Epithelial cell of prostate (primary cell): ENCODE data around the gene DCAF5.
A peak's percentile ranks its signal among the peaks of the same experiment; 100 is the strongest.

Experiments
- DNase-seq: peaks from one replicate; pipeline ENCODE4 v3.0.0-alpha.2; 2011; ENCODE audit warnings: low read depth, low spot score
- H3K27ac ChIP-seq: fragments of 450-650 bp; 2 replicates; pipeline ENCODE4 v1.5.1; 2017; ENCODE audit warnings: mild to moderate bottlenecking

The DCAF5 gene

DNA sequence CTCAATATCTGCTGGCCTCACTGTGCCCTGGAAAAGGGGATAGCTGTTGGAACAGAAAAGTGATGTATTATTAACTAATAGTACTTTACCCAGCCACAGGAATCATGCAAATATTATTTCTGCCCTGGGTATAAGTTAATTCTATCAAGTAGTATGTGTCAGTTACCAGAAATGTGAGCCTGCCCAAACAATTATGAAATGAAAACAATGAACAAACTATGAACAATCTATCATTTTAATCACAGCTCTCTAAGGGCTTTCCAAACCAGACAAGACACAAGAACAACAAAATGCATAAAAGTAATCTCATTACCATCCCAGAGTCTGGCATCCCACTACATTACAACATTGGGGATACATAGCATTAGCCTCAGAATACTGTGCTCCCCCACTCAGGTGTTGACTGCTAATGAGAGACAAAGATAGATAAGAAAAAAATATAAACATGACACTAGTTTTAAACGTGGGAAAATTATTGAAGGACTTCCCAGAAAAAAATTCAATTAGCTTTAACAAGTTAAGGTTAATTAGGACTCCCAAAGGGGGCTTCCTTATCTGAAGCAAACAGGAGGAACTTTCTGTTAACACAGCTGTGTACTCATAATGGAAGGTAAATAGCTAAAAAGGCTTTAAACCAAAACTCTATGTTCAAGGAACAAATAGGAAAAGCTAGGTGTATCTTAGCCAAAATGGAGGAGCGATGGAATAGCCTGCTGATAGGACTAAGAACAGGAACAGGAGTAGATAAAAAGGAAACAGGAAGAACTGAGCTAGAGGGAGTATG is 3.3 kb downstream of the DCAF5 start:
- peak overlapping the region; percentile 77 for H3K27ac ChIP-seq
- no peak for DNase-seq

DNA sequence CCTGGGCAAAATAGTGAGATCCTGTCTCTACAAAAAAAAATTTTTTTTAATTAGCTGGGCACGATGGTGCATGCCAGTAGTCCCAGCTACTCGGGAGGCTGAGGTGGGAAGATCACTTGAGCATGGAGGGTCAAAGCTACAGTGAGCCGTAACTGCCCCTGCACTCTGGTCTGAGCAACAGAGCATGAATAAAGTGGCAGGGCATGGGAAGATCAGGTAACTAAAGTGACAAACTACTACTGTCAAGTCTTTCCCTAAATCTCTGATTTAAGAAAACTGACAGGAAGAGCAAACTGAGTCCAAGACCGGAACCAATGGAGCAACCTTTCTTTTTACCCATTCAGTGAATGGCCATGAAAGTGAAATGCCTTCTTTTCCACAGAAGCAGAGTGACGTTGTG is 10.8 kb downstream of the DCAF5 start:
- no peak for DNase-seq
- H3K27ac ChIP-seq = no peak overlapping the region

DNA sequence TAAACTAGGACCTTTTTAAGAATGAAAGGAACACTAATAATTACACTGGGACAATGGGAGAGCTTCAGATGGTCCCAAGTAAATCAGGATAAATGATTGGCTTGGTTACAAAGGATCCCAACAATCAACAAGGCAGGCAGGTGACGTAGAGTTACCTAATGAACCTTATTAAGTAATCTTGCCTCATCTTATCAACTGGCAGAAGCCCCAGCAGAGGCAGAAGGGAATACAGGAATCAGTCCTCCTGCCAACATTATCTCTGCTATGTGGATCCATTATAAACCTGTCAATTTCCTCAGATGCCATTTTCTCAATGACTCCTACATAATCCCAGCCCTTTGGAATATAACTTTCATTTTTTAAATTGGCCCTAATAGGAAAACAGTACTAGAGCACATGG is 11.4 kb downstream of the DCAF5 start:
- no peak overlapping the region for H3K27ac ChIP-seq
- no peak for DNase-seq

DNA sequence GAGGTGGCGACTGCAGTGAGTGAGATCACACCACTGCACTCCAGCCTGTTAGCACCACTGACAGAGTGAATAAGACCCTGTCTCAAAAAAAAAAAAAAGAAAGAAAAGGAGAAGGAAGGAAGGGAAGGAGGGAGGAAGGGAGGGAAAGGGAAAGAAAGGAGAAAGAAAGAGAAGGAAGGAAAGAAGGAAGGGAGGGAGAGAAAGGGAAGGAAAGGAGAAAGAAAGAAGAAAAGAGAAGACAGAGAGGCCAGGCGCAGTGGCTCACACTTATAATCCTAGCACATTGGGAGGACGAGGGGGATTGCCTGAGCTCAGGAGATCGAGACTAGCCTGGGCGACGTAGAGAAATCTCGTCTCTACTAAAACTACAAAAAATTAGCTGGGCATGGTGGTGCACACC is 13.2 kb downstream of the DCAF5 start:
- no peak for DNase-seq
- no peak overlapping the region for H3K27ac ChIP-seq

DNA sequence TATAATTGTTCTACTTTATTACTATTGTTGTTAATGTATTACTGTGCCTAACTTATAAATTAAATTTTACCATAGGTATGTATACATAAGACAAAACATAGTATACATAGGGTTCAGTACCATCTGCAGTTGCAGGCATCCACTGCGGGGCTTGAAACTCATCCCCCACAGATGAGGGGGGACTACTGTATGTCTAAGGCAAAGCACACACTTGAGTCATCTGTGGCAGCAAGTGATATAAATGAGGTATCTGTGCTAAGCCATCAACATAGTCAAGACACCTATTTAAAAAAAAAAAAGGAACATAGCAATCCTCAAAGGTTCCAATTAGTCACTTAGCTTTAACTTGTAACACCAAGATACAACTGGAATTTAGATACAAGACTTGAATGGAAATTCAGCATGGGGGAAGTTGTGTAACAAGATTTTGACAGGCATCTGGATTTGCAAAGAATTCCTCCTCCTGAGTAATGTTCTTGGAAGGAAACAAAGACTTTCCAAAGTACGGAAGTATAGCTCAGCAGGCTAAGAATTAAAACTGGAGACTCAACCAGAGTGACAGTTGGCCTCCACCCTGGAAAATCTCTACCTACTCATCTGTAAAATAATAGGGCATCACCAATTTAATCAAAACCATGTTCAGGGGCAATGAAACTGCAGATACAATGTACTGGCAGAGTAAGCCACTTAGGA is 14.9 kb downstream of the DCAF5 start:
- peak; percentile 33 for DNase-seq
- peak overlapping the region; percentile 57 for H3K27ac ChIP-seq

DNA sequence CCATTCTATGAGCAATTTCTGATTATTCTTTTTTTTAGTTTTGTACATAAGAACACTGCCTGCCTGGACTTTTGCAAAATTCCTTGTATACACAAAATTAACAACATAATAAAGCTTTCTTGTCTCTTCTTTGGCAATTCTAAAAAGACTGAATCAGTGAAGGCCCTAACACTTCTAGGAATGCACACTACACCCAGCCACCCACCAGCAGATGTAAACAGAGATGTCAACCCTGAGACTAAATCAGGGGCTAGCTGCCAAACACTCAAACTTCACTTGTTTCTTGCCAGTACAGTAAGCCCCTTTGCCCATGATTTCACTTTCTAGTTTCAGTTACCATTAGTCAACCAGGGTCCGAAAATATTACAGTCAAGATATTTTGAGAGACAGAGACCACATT is 15.5 kb downstream of the DCAF5 start:
- H3K27ac ChIP-seq = peak overlapping the region; percentile 57
- DNase-seq = no peak

DNA sequence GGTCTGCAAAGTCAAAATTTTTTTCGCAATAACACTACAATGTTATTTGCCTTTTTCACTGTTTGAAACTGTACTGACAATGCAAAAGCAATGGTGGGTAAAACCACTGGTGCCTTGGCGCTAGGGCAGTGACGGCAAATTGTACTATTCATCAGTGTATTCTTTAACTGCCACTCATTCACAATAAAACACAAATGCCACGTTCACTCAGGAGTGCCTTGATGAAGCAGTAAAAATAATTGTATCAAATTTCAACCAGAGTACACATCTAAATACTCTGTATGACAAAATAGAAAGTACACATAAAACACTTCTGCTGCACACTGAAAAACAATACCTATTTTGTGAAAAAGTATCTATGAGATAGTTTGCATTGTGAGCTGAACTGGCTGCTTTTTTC is 17.8 kb downstream of the DCAF5 start:
- DNase-seq = no peak
- H3K27ac ChIP-seq = no peak overlapping the region

DNA sequence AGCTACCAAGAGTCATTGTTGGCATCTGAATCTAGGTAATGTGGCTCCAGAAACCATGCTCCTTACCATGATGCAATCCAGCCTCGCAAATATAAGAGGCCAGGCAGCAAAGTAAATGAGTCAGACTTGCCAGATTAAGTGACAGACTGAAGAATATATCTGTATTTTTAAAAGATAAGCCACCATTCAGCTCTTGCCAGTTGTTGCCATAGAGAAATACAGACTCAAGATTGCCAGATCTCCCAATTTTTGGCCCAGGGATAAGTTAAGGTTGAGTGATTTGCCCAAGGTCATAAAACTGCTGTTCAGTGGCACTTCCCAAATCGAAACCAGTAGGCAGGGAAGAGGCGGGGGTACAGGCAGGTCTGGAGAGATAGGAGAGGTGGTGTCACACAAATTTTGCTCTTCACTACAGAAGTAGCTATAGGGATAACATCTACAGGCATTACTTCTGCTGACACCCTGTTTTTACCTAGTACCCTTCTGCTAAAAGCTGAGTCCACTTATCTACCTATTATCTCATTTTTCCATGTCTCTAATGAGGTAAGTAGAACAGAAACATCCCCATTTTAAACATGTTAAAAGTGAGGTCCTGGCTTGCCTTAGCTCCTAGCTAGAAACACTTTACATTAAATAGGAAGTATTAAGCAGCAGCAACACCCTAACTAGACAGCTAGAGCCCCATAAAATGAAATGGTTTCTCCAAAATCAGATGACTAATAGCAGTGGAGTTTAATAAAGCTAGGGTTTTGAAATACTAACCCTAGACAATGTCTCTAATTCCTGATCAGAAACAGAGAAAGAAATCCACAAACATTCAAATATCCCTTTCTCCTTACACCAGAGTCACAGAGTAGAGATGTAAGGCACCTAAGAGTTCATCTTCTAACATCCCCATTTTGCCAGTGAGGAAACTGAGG is 19.5 kb downstream of the DCAF5 start:
- peak overlapping the region; percentile 65 for H3K27ac ChIP-seq

DNA sequence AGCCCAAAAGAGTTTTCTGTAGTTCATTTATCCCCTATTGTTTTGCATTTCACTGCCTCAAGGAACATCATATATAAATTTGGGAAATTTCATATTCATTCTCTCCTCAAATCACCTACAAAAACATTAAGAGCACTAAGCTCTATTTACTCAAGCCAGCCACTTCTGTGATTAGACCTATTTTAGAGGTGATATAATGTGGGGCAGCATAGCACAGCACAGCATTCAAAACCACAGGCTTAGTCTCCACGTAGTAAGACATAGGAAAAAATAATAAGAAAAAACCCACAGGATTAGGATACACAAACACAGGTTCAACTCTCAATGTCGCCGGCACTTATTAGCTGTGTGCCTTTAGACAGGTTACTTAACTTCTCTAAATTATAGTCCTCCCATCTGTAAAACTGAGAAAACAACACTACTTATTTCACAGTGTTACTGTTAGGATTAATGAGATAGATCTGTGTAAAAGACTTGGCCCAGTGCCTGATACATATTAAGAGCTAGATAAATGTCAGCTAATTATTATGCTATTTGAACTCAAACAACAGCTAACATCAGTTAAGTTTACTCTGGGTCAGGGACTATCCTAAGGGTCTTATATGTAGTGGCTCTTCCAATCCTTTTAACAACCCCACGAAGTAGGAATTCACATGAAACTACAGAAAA is 20.3 kb downstream of the DCAF5 start:
- DNase-seq = no peak
- peak overlapping the region; percentile 65 for H3K27ac ChIP-seq

More for the DNA sequence above, 19.5 kb downstream of the DCAF5 start:
- no peak for DNase-seq

DNA sequence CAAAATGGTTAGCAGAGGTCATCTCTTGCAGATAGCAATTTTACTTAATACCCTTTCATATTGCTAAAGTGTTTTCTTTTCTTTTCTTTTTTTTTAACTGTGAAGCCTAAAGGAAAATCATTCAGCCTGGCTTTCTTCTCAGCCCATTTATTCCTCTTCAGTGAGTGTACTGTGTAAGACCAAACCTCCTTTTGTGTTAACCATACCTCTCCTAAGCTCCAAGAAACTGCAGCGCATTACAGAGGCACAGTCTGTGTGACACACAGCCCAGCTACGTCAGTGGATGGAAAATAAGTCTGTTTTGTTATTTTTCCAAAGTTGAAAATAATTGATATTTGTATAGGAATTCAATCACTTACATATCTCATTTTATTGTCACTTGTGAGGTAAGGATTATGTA is 21.7 kb downstream of the DCAF5 start:
- DNase-seq = no peak

DNA sequence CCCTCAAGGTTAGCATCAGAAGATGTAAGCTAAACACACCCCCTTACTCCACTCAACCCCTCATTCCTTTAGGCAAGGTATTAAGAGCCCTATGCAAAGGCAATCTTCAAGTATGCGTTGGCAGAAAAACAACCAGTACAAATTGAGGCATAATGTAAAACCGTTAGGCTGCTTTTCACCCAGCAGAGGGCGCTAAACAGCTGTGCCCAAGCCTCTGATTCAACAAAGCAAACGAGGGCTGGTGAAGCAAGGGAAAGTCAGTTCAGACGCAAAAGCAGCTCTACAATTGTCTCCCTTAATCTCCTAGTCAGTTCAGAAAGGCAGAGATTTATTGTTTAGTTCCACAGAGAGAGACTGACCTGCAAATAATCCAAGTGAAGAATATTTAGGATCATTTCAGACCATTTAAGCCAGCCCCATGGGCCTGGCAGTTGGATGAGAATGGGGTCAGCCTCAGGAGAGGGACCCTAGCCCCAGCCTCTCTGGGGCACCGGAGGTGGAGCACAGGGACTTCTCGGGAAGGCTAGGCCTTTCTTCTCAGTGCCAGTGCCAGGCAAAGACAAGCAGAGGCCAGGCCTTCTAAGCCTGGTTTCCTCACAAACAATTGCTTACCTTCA is 23.5 kb downstream of the DCAF5 start:
- H3K27ac ChIP-seq = peak overlapping the region; percentile 41
- peak; percentile 36 for DNase-seq

More for the DNA sequence above, 21.7 kb downstream of the DCAF5 start:
- H3K27ac ChIP-seq = no peak overlapping the region

DNA sequence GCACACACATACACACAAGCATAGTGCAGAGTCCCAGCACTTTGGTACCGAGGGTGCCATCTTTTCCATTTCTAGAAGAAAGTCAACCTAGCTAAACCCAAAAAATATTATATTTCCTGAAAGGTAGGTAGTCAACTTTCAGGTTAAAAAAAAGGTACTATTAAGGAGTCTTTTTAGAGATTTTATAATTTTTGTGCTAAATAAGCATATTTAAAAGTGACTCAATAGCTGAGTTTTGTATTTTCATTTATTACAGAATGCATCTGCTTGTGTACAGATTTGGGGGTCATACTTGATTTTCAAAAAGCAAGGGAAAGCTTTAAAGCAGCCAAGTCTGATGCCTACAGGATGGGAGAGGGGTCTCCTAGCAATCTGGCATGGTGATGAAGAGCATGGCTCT is 34.6 kb downstream of the DCAF5 start:
- DNase-seq = no peak
- no peak overlapping the region for H3K27ac ChIP-seq

DNA sequence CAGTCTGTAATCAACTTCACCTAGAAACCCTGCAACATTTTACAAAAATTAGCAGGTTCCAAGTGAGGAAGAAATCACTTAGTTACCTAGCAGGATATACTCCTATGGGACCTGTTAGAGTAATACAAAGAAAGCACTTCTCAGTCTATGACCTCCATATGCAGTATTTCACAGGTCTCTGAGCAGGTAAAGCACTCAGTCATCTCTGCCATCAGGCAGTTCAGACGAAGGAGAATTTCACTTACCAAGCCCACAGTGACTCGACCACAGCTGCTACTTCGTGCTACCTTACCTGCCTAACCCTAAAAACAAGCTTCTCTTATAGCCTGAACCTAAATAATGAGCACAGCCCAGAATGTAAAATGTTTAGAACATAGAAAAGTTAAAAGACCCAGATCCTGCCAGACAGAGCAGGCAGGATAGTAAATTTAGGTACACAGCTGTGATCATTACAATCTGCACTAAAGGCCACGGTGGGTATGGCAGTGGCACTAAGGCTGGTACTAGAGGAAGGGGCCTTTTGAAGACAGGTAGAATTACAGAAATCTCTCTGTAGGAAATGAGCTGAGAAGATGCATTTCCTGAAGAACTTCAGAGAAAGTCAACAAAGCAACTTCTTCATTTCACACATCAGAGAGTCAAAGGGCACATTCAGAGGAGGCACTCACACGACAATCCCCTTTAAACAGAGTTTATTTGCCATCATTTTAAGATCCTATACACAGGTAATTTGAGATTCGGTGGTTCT is 35.7 kb downstream of the DCAF5 start:
- no peak for DNase-seq
- no peak overlapping the region for H3K27ac ChIP-seq

DNA sequence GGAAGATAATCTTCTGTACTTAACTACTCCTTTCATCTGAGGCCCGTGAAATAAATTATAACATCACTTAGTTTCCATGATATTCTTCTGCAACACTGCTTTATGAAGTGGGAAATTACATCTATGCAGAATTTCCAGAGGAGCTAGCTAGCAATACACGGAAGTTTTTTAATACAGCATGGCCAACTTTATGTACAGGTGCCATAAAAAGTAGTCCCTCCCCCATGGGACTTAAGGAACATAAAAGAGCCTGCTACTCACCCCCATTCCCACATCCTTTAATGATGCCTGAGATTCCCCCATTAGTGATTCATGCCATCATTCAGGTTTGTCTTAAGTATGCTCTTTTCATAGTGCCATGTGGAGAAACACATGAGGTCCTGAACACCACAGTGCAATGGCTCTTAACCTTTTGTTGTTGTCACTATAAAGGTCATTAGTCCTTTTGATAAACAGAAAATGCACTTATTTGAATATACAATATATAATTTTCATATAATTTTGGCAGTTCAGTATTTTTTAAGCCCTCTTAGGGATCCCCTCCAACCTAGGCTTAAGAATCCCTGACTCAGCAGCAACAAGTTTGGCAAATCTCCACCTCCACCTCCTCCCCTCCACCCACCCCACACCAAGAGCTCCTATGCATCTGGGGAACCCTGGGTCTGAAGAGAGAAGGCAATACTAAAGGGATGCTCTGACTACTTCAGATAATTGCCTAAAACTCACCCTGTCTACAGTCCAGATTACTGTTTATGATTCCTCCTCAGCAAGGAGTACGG is 37.3 kb downstream of the DCAF5 start:
- H3K27ac ChIP-seq = no peak overlapping the region
- DNase-seq = no peak

DNA sequence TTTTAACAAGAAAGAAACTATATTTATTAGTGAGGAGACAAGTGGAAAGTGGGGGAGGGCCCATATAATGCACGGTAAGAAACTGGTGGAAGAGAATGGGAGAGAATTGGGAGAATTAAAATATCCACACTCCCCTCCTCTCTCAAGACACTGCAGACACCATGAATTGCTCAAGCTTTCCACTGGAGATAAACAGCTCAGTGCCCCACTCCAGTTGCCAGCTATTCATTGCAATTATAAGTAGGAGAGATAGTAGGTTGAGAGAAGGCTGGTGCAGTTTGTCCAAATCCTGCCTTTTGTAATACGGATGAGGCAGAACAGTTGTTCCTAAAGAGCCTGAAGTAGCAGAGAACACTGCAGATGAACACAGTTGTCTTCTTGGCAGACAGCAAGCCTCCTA is 38.2 kb downstream of the DCAF5 start:
- no peak for DNase-seq
- H3K27ac ChIP-seq = no peak overlapping the region

DNA sequence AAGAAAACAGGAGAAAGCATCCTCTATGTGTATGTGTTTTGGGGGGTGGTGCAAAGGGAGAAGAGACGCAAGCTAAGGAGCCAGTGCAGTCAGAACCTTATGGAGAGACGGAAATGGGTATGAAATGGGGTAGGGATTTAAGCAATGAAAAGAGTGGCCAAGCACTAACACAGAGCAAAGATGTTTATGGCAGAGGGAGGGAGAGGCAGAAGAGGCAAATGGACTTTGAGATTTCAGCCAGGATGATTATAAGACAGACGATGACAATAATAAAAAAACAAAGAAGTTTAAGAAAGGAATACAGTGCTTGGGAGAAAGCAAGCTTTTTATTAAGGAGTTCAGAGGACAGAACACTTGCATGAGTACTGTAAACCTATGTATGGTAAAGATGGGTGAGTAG is 44.6 kb downstream of the DCAF5 start:
- no peak overlapping the region for H3K27ac ChIP-seq
- DNase-seq = no peak

DNA sequence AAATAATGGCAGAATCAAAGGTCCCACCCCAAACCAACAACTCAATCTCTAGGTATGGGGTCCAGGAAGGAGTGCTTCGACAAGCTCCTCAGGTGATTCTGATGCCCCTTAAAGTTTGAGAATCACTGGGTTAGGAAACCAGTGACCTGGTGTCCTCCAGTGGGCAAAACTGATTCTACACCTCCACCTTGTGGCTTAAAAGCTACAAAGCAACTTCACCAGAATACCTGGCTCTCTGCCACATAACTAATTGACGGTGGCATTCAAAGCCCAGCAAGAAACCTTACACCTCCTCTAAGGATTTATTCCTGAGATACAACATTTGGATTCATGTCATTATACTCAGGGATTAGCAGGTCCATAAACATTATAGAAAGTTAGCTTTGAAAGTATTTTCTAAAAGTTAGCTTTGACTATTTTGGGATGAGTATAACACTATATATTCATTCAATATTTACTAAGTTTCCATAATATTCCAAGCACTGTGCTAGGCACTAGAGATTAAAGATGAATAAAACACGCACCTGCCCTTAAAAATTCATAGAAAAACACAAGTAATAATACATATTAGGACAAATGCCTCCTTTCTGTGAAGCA is 45.4 kb downstream of the DCAF5 start:
- DNase-seq = peak; percentile 16
- H3K27ac ChIP-seq = no peak overlapping the region

DNA sequence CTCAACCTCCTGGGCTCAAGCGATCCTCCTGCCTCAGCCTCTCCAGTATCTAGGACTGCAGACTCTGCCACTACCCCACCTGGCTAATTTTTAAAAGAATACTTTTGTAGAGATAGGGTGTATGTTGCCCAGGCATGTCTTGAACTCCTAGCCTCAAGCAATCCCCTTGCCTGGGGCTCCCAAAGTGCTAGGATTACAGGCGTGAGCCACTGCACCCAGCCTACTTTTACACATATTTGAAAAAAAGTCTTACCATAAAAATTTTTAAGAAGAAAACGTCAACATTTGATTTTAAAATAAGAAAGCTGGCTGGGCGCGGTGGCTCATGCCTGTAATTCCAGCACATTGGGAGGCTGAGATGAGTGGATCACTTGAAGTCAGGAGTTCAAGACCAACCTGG is 46.5 kb downstream of the DCAF5 start:
- no peak for DNase-seq
- H3K27ac ChIP-seq = peak overlapping the region; percentile 23
